HG02870 (cell line): ENCODE measurements around the gene ALPK3.
"Not testable (repeated sequence)": the region's sequence is repeated elsewhere in the genome, so short reads cannot be mapped to it uniquely, and the experiment has no call there.

ENCODE experiments used
- ATAC-seq: cut with Tn5 transposase; IDR thresholded peaks from one replicate; pipeline ENCODE4 v1.9.1; 2021; ENCODE audit warnings: mild to moderate bottlenecking, moderate library complexity; ENCODE audit not compliant: unreplicated experiment

ALPK3 gene

GRCh38 chr15:84869510-84869909 is 52.4 kb downstream of the ALPK3 start:
- ATAC-seq: no peak

- ATAC-seq: no peak
Observed at GRCh38 chr15:84871428-84871985, 54.4 kb downstream of the ALPK3 start.

DNA sequence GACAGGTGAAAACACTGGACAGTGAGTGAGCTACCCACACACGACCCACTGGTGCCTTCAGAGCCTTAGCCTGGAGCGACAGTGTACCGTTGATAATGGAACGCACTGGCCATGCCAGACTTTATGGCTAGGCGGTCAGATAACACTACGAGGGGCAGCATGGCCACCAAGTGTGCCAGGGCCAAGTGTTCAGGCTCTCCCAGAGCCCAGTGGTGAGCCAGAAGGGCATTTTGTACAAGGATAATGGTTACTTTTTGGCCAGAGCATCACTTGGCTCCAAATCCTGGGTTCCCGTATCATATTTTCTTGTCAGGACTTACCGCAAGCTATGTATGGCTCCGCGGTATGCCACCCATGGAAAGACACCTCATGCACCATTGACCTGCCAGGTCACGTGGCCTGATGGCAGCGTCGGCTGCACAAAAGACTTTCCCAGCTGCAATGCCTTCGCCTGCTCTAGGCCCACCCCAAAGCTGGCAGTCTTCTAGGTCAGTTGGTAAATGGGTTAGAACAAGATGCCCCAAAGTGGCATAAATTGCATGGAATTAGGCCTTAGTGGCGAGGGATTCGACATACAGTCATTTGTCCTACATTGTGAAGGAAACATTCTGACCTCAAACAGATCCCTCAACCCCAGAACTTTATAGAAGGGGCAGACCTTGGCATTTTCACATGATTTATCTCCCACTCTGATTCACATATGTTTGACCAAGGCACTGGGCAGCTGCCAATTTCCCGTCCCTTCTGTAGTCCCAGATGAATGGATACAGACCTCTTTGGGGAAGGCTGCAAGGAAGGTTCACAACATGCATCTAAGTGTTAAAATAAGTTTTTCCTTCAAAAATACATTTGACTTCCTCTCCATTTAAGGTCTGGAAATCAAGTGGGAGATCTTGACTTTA is 55.1 kb downstream of the ALPK3 start:
- no peak for ATAC-seq

- no peak for ATAC-seq
Observed at GRCh38 chr15:84873997-84874396, 56.8 kb downstream of the ALPK3 start.

GRCh38 chr15:84874981-84875699 is 58.0 kb downstream of the ALPK3 start:
- no peak for ATAC-seq

- no peak for ATAC-seq
Observed at GRCh38 chr15:84876269-84876668, 59.1 kb downstream of the ALPK3 start.

- not testable (repeated sequence) for ATAC-seq
Observed at GRCh38 chr15:84877701-84878100, 60.5 kb downstream of the ALPK3 start.

- no peak for ATAC-seq
Observed at GRCh38 chr15:84878504-84878903, 61.3 kb downstream of the ALPK3 start.

GRCh38 chr15:84879088-84879780 is 62.1 kb downstream of the ALPK3 start:
- ATAC-seq: no peak

DNA sequence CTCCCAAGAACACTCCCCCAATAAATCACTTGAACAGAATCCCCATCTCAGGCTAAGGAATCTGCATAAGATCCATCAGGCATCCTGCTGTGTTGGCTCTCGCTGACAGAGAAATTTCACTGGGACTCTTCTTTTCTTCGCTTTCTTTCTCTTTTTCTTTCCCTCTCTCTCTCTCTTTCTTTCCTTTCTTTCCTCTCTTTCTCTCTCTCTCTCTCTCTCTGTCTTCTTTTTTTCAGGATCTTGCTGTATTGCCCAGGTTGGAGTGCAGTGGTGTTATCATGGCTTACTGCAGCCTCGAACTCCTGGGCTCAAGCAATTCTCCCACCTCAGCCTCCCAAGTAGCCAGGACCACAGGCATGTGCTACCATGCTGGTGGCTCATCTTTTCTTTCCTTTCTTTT is 62.9 kb downstream of the ALPK3 start:
- ATAC-seq: no peak

DNA sequence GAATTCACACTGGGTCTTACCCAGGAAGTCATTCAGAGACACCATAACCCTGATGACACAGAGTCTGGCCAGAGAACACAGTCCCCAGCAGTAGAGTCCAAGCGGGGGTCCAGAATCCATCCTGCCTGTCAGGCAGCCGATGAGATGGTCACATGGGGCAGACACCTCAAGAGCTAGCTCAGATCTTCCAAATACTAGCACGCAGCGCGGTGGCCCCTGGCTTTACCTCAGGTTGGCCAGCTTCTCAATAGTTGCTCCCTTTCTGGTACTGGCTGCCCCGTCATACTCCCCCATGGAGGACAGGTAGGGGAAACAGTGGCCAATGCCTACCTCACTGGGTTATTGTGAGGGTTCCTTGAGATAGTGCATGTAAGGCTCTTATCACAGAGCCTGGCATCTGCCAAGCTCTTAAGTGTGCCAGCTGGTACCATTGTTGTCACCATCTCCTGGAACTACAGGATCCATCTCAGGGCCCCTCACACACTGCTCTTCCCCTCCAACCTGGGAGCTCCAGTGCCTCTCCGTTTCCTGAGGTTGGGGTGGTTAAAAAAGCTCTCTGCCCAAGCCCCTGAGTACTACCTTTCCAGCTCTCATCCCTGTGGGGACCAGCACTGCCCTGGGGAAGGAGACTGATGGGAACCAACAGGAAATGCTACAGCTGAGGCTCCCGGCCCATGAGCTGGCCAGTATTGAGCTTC is 63.8 kb downstream of the ALPK3 start:
- no peak for ATAC-seq

- ATAC-seq: no peak
Observed at GRCh38 chr15:84881520-84881830, 64.3 kb downstream of the ALPK3 start.

DNA sequence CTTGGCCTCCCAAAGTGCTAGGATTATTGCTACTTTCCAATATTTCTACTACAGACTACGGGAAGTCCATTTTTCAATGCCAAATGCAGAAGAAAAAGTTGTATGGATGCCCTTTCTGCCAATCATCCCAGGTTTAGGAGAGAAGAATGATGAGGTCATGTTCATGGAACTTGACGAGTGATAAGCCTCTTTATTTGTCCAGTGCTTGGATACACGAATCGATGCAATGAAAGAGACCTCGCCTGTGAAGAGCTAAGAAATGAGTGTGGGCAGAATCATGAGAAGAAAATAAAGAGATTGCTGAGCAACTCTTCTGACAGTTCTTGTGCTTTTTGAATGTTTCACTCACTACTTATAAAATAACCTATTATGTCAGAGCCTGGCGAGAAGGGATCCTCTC is 66.3 kb downstream of the ALPK3 start:
- no peak for ATAC-seq

- ATAC-seq: no peak
Observed at GRCh38 chr15:84883916-84884781, 67.0 kb downstream of the ALPK3 start, which contains the start of gene SLC28A1. SLC28A1 (plus strand) TSS chr15:84884662; CDS start chr15:84887761, 3,099 bp downstream.

GRCh38 chr15:84885801-84886200 is 68.6 kb downstream of the ALPK3 start:
- ATAC-seq: no peak

DNA sequence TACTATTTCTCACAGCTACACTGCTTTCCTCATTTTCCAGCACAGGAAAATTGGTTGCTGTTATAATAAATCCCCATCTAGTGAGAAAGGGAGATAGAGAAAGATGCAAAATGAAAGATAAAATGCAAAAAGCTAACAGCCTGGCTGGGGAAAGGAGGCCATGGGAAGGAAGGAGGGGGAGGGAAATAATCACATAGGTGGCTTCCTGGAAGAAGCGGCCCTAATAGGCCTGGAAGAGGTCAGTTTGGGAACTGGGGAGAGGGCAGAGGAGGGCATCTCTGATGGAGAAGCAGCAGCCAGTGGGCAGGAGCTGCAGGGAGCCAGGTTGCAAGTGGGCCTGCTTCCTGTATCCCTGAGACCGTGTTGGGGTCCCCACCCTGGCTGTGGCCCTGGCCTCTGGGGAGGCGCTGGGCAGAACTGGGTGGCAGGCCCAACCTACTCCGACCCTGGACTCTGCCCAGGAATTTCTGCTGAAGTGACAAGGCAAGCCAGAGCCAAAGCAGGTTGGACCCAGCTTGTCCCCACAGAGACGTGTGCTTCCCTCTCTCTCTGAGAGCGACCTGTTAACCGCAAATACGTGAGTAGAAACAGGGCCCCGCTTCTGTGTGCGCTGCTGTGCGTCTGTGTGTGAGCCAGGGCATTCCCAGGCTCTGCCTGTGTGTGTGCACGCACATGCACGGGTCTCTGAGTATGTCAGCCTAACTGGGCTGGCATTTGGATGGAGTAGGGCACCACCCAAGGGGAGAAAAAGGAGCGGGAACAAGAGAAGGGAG is 69.2 kb downstream of the ALPK3 start:
- no peak for ATAC-seq

DNA sequence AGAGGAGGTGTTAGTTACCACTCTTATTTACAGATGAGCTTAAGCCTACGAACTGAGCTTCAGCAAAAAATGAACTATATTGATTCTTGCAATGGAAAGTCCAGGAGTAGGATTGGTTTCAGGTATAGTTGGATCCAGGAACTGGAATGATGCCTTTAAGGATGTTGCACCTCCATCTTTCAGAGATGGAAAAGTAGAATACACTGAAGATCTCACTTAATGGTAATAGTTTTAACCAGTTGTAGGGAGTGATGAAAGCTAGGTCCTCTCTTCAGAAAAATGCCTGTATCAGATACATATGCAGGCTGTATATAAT is 69.8 kb downstream of the ALPK3 start:
- no peak for ATAC-seq

GRCh38 chr15:84887938-84888337 is 70.8 kb downstream of the ALPK3 start:
- ATAC-seq: no peak

GRCh38 chr15:84888639-84889038 is 71.5 kb downstream of the ALPK3 start:
- ATAC-seq: no peak
